KBM-7 (cell line): ENCODE results near the gene FOXA3.
A peak's percentile ranks its signal among the peaks of the same experiment; 100 is the strongest.

Experiments used
- DNase-seq: peaks from one replicate; pipeline ENCODE4 v3.0.0-alpha.2; 2015
- in situ Hi-C: fragments of 300-500 bp; cut with MboI; formaldehyde crosslinking; loops from 2 replicates; pipeline ENCODE4 v1.14.3; 2020; ENCODE audit warnings: low sequenced_read_pairs, low pct_unique_long_range_greater_than_20kb, mixed read lengths

FOXA3 gene

GRCh38 chr19:45826934-45827333 lies 37.2 kb upstream of the FOXA3 start:
- DNase-seq: no peak
- in situ Hi-C loops: no loop called here

DNA sequence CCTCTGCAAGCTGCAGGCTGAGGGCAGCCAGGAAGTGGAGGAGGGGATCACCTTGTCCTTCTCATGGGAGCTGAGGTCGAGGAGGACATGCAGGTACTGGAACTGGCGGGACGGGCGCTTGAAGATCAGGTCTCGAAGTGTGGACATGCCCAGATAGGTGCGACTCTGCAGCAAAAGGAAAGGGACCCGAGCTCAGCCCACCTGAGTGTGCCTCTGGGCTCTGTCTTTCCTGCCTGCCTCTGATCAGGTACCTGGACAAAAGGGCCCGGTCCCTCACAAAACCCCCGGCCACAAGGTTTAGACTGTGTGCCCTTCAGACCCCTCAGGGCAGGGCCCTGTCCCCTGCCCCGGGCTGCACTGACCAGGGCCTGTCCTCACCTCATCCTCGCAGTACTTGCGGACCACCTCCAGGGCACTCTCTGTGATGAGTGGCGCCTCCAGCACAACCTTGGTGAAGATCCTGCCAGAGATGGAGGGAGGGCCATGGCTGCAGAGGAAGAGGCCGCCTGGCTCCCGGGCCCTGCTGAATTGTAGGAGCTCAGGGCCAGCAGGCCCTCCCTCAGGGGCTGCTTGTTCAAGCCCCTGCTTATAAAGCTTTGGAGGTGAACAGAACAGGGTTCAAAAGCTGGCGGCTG lies 36.5 kb upstream of the FOXA3 start:
- no peak for DNase-seq
- in situ Hi-C loops: no loop called here

GRCh38 chr19:45828523-45828922 lies 35.6 kb upstream of the FOXA3 start:
- in situ Hi-C loops: no loop called here

DNA sequence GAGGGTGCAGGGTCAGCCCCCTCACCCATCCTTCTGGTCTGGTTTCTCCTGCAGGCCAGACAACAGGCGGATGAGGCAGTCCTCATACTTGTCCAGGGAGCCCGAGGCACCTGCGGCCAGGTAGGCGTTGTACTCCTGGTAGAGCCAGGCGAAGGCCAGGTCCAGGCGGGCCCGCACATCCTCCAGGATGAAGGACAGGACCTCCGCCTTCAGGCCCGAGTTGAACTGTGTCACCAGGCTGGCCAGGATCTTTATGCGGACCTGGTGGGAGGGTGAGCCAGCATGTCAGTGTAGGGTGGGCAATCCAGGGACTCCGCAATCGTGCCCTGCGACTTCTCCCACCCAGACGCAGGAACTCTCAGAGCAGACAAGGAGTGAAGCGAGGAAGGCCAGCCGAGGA lies 35.2 kb upstream of the FOXA3 start:
- DNase-seq: no peak
- in situ Hi-C loops: no loop called here

More at GRCh38 chr19:45828523-45828922, 35.6 kb upstream of the FOXA3 start:
- no peak for DNase-seq

- no peak for DNase-seq
- in situ Hi-C loops: no loop called here
Measured at GRCh38 chr19:45834970-45835369, 29.2 kb upstream of the FOXA3 start.

DNA sequence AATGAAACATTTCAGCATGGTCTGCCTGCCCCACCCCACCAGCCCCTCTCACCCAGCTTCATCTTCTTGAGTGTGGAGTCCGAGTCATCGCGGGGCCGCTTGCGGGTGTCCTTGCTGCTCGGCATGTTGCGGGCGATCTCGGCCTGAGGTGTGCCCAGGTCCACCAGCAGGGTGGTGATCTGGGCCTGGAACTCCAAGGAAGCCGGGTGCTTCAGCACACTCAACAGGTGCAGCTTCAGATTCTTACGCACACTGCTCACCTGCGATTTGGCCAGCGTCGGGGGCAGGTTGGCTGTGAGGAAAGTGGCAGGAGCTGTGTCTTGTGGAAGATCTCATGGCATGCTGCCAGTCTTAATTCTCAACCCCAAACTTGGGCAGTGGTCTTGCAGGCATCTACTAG lies 21.9 kb upstream of the FOXA3 start:
- in situ Hi-C loops: no loop called here
- no peak for DNase-seq

- DNase-seq: no peak
- in situ Hi-C loops: no loop called here
Measured at GRCh38 chr19:45847663-45848062, 16.5 kb upstream of the FOXA3 start.

GRCh38 chr19:45848922-45849321 lies 15.2 kb upstream of the FOXA3 start:
- in situ Hi-C loops: no loop called here
- peak; percentile 12 for DNase-seq

GRCh38 chr19:45852145-45852750 lies 11.9 kb upstream of the FOXA3 start:
- in situ Hi-C loops: no loop called here
- no peak for DNase-seq

DNA sequence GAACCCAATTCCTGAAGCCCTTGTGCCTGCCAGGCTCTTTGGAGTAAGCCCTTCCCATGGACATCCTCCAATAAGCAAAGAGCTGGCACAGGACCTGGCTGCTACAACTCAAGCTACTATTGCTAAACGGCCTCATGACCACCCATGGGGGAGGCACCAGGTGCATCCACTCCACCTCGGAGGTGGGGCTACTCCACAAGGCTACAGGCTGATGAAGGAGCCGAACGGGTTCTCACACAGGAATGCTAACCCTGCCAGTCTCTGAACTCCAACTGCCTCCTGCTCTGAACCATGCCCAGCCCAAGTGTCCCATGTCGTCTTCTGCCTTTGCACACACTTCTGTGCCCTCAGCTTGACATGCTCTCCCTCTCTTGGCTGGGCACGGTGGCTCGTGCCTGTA lies 11.1 kb upstream of the FOXA3 start:
- DNase-seq: no peak
- in situ Hi-C loops: no loop called here

- in situ Hi-C loops: no loop called here
- DNase-seq: no peak
Measured at GRCh38 chr19:45854167-45854778, 9.9 kb upstream of the FOXA3 start.

DNA sequence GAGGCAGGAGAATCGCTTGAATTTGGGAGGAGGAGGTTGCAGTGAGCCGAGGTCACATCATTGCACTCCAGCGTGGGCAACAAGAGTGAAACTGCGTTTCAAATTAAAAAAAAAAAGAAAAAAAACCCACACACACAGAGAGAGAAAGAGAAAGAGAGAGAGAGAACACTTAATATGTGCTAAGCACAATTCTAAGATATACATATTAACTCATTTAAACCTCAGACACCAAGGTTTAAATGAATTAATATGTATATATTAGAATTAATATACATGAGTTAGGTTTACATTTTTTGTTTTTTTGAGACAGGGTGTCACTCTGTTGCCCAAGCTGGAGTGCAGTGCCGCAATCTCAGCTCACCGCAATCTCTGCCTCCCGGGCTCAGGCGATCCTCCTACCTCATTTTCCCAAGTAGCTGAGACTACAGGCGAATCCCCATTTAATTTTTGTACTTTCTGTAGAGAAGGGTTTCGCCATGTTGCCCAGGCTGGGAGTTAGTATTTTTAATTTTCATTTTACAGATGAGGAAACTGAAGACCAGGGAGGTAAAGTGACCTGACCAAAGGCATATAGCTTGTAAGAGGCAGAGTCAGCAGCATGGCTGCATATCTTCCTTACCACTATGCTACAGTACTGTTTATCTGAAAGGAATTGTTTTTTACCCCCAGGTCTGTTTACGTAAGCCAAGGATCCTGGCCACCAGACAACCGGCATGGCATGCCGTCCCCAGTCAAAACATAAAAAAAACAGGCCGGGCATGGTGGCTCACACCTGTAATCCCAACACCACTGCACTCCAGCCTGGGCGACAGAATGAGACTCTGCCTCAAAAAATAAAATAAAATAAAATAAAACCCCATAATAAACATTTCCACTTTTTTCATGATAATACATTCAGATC lies 3.5 kb upstream of the FOXA3 start:
- no peak for DNase-seq
- in situ Hi-C loops: no loop called here

GRCh38 chr19:45862271-45862563 lies 1.9 kb upstream of the FOXA3 start:
- no peak for DNase-seq
- in situ Hi-C loops: no loop called here

GRCh38 chr19:45862564-45863334 lies 1.4 kb upstream of the FOXA3 start, which contains the start of gene SYMPK:
Gene SYMPK (minus strand): TSS chr19:45863147. CDS start chr19:45854495, 8,652 bp downstream.
- in situ Hi-C loops: no loop called here
- peak; percentile 99 for DNase-seq

DNA sequence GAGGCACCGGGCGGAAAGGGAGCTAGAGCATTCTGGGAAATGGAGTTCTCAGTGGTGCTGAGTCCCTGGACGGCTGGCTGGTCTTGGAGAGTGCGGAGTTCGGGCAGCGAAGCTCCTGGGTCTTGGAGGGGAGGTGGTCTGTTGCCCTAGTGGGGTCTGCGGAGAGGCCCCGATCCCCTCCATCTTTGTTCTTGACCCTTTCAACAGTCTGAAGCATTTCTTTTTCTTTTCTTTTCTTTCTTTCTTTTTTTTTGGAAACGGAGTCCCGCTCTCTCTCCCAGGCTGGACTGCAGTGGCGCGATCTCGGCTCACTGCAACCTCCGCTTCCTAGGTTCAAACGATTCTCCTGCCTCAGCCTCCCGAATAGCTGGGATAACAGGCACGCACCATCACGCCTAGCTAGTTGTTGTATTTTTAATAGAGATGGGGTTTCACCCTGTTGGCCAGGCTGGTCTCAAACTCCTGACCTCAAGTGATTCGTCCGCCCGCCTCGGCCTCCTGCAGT lies 739 bp upstream of the FOXA3 start:
- no peak for DNase-seq
- in situ Hi-C loops: no loop called here

GRCh38 chr19:45864629-45865082 lies 530 bp downstream of the FOXA3 start:
- DNase-seq: no peak
- in situ Hi-C loops: no loop called here

DNA sequence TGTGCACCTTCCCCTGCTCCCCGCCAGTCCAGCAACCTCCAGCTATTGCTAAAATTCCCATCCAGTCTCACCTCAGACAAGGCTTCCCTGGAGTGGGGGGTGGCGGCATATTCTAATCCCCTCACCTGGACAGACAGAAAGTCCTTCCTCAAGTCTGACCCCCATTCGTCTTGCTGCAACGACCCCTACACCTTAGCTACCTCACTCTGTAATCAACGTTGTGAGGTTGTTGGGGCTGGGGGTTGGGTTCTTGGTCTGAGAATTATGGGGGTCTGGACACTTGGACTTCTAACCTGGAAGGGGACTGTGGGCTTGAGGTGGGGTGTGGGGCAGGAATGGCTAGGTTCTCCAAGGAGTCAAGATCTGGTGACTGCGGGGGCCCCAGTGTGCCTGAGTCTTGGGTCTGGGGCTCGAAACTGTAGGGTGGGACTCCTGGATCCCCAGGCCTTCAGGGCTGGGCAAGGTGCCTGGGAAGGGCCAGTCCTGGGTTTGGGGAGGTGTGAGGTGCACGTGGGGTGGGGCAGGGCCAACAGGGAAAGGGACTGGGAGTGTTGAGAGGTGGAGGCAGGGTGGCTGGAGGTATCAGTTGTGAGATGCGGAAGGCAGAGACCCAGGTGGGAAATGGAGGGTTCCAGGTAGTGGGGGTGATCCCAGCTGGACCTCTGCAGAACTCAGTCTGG lies 1.3 kb downstream of the FOXA3 start:
- in situ Hi-C loops: no loop called here
- no peak for DNase-seq

DNA sequence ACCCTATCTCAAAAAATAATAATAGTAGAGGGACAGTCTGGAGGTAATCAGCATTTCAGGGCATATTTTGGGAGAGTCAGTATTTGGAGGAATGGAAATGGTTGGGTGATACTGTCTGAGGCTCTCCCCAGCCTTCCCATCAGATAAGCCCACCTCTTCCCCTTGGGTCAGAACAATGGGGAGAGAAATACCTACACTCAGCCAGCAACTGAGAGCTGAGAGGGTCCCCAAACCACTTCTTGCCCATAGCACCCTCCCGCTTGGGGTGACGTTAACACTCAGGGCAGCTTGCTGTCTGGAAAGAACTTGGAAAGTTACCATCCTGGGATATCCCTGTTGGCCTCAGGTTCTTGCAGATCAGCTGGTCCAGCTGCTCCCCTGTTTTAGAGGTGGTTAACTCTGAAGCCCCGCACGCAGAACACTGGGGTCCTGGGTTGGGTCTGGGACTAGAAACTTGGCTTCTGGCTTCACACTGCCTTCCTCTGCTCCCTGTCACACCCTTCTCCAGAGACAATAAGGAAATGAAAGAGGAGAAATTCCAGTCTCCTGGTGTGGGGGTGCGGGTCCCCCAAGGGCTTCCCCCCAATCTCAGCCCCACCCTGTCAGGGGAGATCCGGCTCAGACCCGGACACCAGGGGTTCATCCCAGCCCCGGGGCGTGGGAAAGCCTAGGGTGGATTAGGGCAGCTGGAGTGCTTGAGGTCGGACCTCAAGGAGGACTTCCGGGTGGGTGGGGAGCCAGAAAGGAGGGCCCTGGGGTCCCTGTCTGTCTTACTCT lies 2.5 kb downstream of the FOXA3 start:
- in situ Hi-C loops: no loop called here
- DNase-seq: no peak
